ENCODE measurements around the gene SSR2. TPM values are rescaled to one million over a fixed set of nuclear protein-coding genes. Genes with fewer than 3 reads are reported as not detected.

The SSR2 gene
- 261 to 286 TPM (median 280 TPM) in 5 replicates for total RNA-seq (2022; extraction: Qiagen RNA extraction; ENCODE audit: low read depth)

GRCh38 chr1:156020293-156021092 lies at the start of gene SSR2:
Gene SSR2, minus strand, starts transcription at chr1:156020951. Its CDS starts 784 bp downstream, at chr1:156020167.

GRCh38 chr1:156060937-156061636 lies 40.3 kb upstream of the SSR2 start, which contains the start of gene RAB25:
Gene RAB25, plus strand, starts transcription at chr1:156061160. Its CDS starts 241 bp downstream, at chr1:156061401.

GRCh38 chr1:156054500-156055280 lies 33.9 kb upstream of the SSR2 start, which contains the start of gene LAMTOR2:
Gene LAMTOR2, plus strand, starts transcription at chr1:156054782. Its CDS starts 108 bp downstream, at chr1:156054890.

GRCh38 chr1:156053768-156054499 lies 33.2 kb upstream of the SSR2 start, which contains the start of gene UBQLN4:
Gene UBQLN4, minus strand, starts transcription at chr1:156053798. Its CDS starts 97 bp downstream, at chr1:156053701.

GRCh38 chr1:155978325-155978972 lies 42.3 kb downstream of the SSR2 start, which contains the start of gene ARHGEF2:
Gene ARHGEF2, minus strand, starts transcription at chr1:155978547. Its CDS starts 120 bp downstream, at chr1:155978427.

Other genes starting within 250 kb of the SSR2 start
- gene GON4L, start 163.7 kb downstream of the SSR2 start, total RNA-seq (2022; extraction: Qiagen RNA extraction; ENCODE audit: low read depth): 14.4 to 16.0 TPM (median 14.7 TPM) in 5 replicates
- 0.96 to 1.4 TPM (median 1.3 TPM) in 5 replicates for gene SYT11, start 161.4 kb downstream of the SSR2 start, total RNA-seq (2022; extraction: Qiagen RNA extraction; ENCODE audit: low read depth)
- 24.9 to 29.1 TPM (median 26.3 TPM) in 5 replicates for gene RIT1, start 109.6 kb downstream of the SSR2 start, total RNA-seq (2022; extraction: Qiagen RNA extraction; ENCODE audit: low read depth)
- 24.5 to 30.9 TPM (median 27.3 TPM) in 5 replicates for gene KHDC4, start 86.5 kb downstream of the SSR2 start, total RNA-seq (2022; extraction: Qiagen RNA extraction; ENCODE audit: low read depth)
- gene RXFP4, start 79.3 kb downstream of the SSR2 start, total RNA-seq (2022; extraction: Qiagen RNA extraction; ENCODE audit: low read depth): not detected in 5 replicates
- gene ARHGEF2, start 42.4 kb downstream of the SSR2 start, total RNA-seq (2022; extraction: Qiagen RNA extraction; ENCODE audit: low read depth): 35.4 to 46.0 TPM (median 38.5 TPM) in 5 replicates
- 36.3 to 46.5 TPM (median 45.1 TPM) in 5 replicates for gene UBQLN4, start 32.8 kb upstream of the SSR2 start, total RNA-seq (2022; extraction: Qiagen RNA extraction; ENCODE audit: low read depth)
- gene LAMTOR2, start 33.8 kb upstream of the SSR2 start, total RNA-seq (2022; extraction: Qiagen RNA extraction; ENCODE audit: low read depth): 152 to 166 TPM (median 161 TPM) in 5 replicates
- 0.31 to 0.36 TPM in 2 of 5 replicates, not detected in the others for gene RAB25, start 40.2 kb upstream of the SSR2 start, total RNA-seq (2022; extraction: Qiagen RNA extraction; ENCODE audit: low read depth)
- 2.1 to 3.1 TPM (median 2.3 TPM) in 5 replicates for gene MEX3A, start 61.5 kb upstream of the SSR2 start, total RNA-seq (2022; extraction: Qiagen RNA extraction; ENCODE audit: low read depth)
- gene LMNA, start 93.8 kb upstream of the SSR2 start, total RNA-seq (2022; extraction: Qiagen RNA extraction; ENCODE audit: low read depth): 631 to 722 TPM (median 685 TPM) in 5 replicates
- gene SEMA4A, start 132.6 kb upstream of the SSR2 start, total RNA-seq (2022; extraction: Qiagen RNA extraction; ENCODE audit: low read depth): 0.34 to 0.65 TPM (median 0.41 TPM) in 5 replicates
- gene SLC25A44, start 173.2 kb upstream of the SSR2 start, total RNA-seq (2022; extraction: Qiagen RNA extraction; ENCODE audit: low read depth): 25.6 to 29.8 TPM (median 29.2 TPM) in 5 replicates
- gene PMF1, start 192.1 kb upstream of the SSR2 start, total RNA-seq (2022; extraction: Qiagen RNA extraction; ENCODE audit: low read depth): 55.5 to 61.3 TPM (median 60.0 TPM) in 5 replicates
- 0.27 to 1.2 TPM (median 0.44 TPM) in 4 of 5 replicates, not detected in the other for gene BGLAP, start 221.2 kb upstream of the SSR2 start, total RNA-seq (2022; extraction: Qiagen RNA extraction; ENCODE audit: low read depth)
- gene PAQR6, start 227.1 kb upstream of the SSR2 start, total RNA-seq (2022; extraction: Qiagen RNA extraction; ENCODE audit: low read depth): 2.9 to 5.1 TPM (median 3.0 TPM) in 5 replicates

All from A549 treated with CpdA at 1 μM for 4 hours (cell line).